ENCODE results near the gene TMEM236.

DNA sequence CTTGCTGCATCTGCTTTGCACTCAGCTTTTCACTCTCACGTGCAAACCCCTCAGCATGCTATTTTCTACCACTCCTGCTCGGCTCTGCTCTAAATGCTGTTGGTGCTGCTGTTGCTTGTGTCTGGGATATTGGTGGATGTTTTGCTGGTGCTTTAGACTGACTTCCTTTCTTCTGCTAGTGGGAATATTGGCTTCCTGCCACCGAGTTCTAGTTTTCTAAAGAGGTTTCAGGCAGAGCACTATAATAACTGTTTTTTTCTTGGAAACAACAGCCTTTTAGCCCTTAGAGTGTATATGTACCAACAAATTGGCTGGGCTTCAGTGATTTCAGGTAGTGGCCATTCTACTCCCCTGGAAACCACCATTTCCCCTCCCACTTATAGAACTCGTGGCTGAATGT, 27.8 kb downstream of the TMEM236 start:
- no peak for TF ChIP-seq POLR2AphosphoS5 (IDR thresholded peaks at IDR 0.05; ENCODE audit: low read depth, low read length)
- no peak for TF ChIP-seq FOXP2 (optimal IDR thresholded peaks at IDR 0.05; ENCODE audit: borderline replicate concordance, extremely low read depth, extremely low read length, insufficient read depth)
- no peak for TF ChIP-seq TAF1 (IDR thresholded peaks at IDR 0.05; ENCODE audit: borderline replicate concordance, insufficient read depth, low read length)

Measured in PFSK-1 (cell line).